WERI-Rb-1 (cell line): ENCODE data around the gene BIN2.
"Not testable (repeated sequence)": the region's sequence is repeated elsewhere in the genome, so short reads cannot be mapped to it uniquely, and the experiment has no call there.

Experiments
- DNase-seq: peaks from one replicate; pipeline ENCODE4 v3.0.0-alpha.2; 2020
- H3K27ac ChIP-seq: fragments of 250-450 bp; sonication (Bioruptor Pico); 2 replicates; pipeline ENCODE4 v1.5.1; 2020; ENCODE audit warnings: mild to moderate bottlenecking, moderate library complexity
- H3K27me3 ChIP-seq: fragments of 250-450 bp; sonication (Bioruptor Pico); 2 replicates; pipeline ENCODE4 v1.5.1; 2021; ENCODE audit warnings: mild to moderate bottlenecking, low read depth, moderate library complexity; ENCODE audit not compliant: insufficient read depth, severe bottlenecking
- H3K36me3 ChIP-seq: fragments of 250-450 bp; sonication (Bioruptor Pico); 2 replicates; pipeline ENCODE4 v1.5.1; 2020; ENCODE audit warnings: mild to moderate bottlenecking, moderate library complexity
- H3K4me3 ChIP-seq: 2 replicates; pipeline ENCODE4 v1.5.1; 2011; ENCODE audit warnings: low read depth, mild to moderate bottlenecking, control low read depth, low read length
- H3K9me3 ChIP-seq: fragments of 250-450 bp; sonication (Bioruptor Pico); 2 replicates; pipeline ENCODE4 v1.5.1; 2021; ENCODE audit warnings: mild to moderate bottlenecking, moderate library complexity; ENCODE audit not compliant: severe bottlenecking
- CTCF ChIP-seq: IDR thresholded peaks from 2 replicates; pipeline ENCODE4 v1.5.1; 2011; ENCODE audit warnings: low read depth, mild to moderate bottlenecking, control low read depth, inconsistent platforms, low read length

The BIN2 gene

DNA sequence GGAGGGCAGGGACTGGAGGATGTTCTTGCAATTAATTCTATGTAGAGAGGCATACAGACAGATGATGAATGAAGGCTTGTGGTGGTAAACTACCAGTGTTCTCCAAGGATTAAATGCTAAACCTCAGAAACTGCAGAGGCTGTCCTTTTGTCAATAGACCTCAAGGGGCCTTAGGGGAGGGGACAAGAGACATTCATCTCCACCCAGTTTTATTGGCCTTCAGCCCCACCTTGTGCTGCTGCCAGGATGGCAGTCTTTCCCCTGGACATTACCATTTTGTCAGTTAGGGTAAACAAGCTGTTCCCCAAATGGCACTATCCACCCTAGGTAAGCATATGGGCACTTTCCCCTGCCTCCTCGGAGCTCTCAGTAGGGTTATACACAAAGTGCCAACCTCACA, 48.9 kb downstream of the BIN2 start:
- no peaks in the 10 kb centered on the region for H3K27me3 ChIP-seq
- TF ChIP-seq CTCF, result no peak
- no peak for DNase-seq
- H3K27ac ChIP-seq, result no peak overlapping the region
- no peaks in the 10 kb centered on the region for H3K36me3 ChIP-seq
- H3K4me3 ChIP-seq, result no peak overlapping the region
- H3K9me3 ChIP-seq, result no peaks in the 10 kb centered on the region

- H3K36me3 ChIP-seq, H3K27me3 ChIP-seq, H3K4me3 ChIP-seq, DNase-seq, H3K27ac ChIP-seq, H3K9me3 ChIP-seq: not testable (repeated sequence)
Measured at GRCh38 chr12:51272810-51273209, 51.2 kb downstream of the BIN2 start.

DNA sequence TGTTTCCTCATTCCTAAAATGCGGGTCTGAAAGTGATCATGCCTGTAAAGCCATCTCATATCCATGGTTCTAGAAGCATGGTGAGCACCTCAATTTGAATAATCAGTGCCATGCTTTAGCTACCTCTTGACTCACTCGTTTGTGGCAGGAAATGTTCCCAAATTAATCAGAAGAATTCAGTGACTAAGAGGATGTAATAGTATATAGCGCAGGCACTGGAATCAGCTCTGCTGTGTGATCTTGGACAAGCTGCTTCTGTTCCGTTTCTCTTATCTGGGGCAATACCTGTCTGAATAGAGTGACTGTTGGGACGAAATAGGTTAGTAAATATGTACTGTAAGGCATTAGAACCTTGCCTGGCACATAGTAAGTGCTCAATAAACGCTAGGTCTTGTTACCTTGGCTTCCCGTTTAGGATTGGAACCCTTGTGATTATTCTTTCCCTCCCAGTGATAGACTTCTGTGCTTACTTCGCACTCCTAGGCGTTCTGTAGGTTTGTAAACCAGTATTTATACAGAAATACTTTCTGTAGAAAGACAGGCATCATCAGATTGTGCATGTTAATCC, 52.9 kb downstream of the BIN2 start:
- H3K27ac ChIP-seq, result no peak overlapping the region

DNA sequence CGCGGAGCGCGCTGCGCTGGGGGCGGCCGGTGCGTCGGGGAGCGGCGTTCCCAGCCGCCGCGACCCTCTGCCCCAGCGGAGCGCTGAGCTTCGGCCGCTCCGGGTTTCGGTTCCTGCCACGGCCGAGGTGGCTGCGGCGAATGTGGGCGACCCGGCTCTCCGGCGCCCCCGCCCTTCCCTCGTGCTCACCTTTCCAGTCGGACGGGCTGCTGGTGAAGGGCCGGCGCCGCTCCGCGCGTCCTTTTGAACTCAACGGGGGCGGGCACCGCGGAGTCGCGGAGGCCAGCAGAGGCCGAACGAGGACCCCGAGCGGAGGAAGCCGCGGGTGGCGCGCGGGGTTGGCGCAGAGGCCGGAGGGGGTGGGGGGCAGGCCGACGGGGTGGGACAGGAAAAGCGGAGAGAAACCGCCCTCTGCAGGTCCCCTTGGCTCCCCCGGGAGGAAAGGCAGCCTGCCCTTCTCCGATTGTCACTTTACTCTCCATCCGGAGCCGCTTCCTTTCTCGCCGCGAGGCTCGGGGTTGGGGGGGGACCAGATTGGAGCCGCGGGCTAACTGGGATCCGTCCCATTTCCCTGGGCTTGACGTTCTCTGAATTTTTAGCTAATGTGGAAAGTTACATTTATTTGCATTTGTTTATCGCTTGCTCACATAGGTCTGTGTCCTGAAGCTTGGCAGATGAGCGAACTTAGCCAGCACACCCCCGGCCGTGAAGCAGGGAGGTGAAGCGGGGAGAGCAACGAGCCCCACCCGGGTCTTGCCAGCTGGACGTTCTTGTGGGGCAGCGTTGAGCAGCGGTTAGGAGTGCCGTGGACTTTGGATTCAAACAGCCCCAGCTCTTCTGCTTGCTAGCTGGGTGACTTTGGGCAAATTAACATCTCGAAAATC, 53.7 kb downstream of the BIN2 start, which contains the start of gene SMAGP:
Gene SMAGP (minus strand): TSS at position 349 of the 884 bp plus-strand sequence. CDS start 1,137 bp downstream, outside the sequence.
- Histone ChIP-seq H3K27me3 (no peaks in the 10 kb centered on the region), H3K4me3 (peak within 1 kb of the TSS; percentile 68), H3K9me3 (no peaks in the 10 kb centered on the region), H3K27ac (peak within 1 kb of the TSS; percentile 41; the same call in 1 of the 2 replicates), H3K36me3 (no peaks in the 10 kb centered on the region)
- 0 out of 2 replicates have a peak, but pooled peaks have one; percentile 8 for TF ChIP-seq CTCF
- DNase-seq, result peak; percentile 76

More for the DNA sequence above, 52.9 kb downstream of the BIN2 start:
- peak overlapping the region; percentile 68 for H3K4me3 ChIP-seq
- no peak for DNase-seq
- H3K27me3 ChIP-seq, result no peaks in the 10 kb centered on the region
- no peaks in the 10 kb centered on the region for H3K9me3 ChIP-seq
- TF ChIP-seq CTCF, result no peak
- no peaks in the 10 kb centered on the region for H3K36me3 ChIP-seq

DNA sequence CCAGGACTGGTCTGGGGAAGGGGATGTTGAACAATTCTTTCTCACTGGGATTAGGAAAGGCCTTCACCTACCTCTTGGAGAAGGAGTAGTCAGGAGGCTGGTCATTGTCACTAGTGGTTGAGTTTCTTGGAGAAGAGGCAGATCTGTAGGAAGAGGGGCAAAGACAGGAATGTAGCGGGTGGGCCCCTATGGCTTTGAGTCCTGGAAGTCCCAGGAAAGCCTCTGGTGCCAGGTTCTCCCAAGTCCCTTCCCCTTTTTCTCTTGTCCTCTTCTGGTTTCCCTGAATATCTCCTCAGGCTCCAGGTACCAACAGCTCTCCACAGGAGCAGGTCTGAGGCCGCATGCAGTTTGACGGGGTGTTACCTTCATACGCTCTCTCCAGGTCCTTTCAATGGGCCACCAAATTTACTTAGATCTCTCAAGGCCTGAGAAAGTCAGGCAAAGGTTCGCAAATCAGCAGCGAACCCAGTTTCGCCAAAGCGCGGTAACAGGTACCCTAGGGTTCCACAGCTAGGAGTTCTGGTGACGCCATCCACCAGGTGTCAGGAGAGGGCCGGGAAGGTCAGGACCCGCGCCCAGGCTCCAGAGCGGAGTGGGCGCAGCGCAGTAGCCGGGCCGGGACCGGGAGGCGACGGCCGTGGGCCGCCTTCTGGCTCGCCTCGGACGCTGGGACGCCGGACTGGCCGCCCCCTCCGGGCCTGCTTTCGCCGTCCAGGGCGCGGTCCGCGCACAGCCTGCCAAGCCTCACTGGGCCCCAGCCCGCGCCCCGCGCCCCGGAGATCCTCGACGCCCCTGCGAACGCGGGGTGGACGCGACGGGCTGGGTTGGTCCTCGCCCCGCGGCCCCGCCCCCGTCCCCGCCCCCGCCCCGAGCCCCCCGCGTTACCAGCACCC, 54.6 kb downstream of the BIN2 start:
- Histone ChIP-seq H3K27ac (no peak overlapping the region), H3K36me3 (no peaks in the 10 kb centered on the region), H3K4me3 (peak overlapping the region; percentile 68), H3K9me3 (no peaks in the 10 kb centered on the region), H3K27me3 (no peaks in the 10 kb centered on the region)
- peak; percentile 79 for TF ChIP-seq CTCF
- peak; percentile 83 for DNase-seq
